Activated CD8-positive, alpha-beta memory T cell treated with anti-CD3 and anti-CD28 coated beads, Interleukin-2, amount 50 U/mL, for 48 hours (primary cell): ENCODE data around the gene FAM241A.
"Not testable (repeated sequence)": the region's sequence is repeated elsewhere in the genome, so short reads cannot be mapped to it uniquely, and the experiment has no call there.

ENCODE experiments used
- DNase-seq: peaks from one replicate; pipeline ENCODE4 v3.0.0-alpha.2; 2020

The FAM241A gene

GRCh38 chr4:112175840-112176239 is 30.6 kb downstream of the FAM241A start:
- no peak for DNase-seq

DNA sequence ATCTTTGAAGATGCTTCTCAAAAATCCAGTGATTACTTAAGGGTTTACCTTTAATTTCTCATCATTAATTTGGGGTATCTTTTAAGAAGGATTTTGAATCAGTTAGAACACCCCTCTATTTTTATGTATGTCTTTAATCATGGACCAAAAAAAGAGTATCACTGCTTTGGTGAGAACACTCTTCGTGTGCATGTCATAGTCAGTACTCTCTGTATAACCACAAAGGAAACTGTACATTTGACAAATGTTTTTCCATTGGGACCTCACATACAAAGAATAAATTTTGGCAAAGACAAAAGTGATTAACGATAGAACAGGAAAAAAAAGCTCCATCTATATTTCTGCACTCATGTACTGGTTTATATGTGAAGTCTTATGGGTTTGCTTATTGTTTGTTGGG is 31.3 kb downstream of the FAM241A start:
- no peak for DNase-seq

GRCh38 chr4:112178741-112179140 is 33.5 kb downstream of the FAM241A start:
- DNase-seq = not testable (repeated sequence)

DNA sequence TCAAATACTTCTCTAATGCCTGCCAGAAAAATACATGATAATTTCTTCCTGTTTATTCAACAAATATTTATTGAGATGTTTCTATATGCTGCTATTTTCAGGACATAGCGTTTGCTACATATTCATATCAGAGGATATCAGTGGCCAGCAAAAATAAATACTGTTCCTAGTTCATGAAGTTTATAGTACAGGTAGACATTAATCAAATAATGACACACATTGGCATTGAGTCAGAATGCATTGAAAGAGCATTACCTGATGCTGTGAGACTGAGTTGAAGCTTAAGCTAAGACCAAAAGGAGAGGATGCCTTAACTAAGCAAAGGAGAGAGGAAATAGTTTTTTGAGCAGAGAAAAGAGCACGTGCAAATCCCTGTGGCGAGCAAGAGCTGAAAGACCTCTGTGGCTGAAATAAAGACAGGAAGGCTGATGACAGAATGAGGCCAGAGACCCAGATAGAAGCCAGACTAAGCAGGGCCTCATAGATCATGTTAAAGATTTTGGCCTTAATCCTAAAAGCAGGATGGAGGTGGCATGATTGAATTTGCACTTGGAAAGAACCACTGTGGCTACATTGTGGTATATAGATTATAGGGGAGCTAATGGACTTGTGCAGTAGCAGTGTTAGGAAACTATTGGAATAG is 36.2 kb downstream of the FAM241A start:
- no peak for DNase-seq

GRCh38 chr4:112182604-112183003 is 37.4 kb downstream of the FAM241A start:
- DNase-seq = no peak

- no peak for DNase-seq
These were observed 38.0 kb downstream of the FAM241A start for GRCh38 chr4:112183252-112183651.

DNA sequence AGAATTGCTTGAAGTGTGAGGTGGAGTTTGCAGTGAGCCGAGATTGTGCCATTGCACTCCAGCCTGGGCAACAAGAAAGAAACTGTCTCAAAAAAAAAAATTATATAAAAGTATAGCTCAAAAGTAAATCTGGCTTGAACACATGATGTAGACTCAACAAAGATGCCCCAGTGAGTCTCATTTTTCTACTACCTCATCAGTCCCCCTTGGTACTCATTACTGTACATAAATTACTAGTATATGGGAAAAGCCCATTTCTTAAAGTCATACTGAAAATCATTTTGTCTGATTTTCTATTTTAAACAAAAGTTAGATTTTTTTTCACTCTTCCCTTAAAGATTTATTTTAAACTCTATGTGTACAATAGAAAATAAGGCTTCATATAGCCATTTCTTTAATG is 39.2 kb downstream of the FAM241A start:
- no peak for DNase-seq

- no peak for DNase-seq
These were observed 40.1 kb downstream of the FAM241A start for GRCh38 chr4:112185334-112185733.

DNA sequence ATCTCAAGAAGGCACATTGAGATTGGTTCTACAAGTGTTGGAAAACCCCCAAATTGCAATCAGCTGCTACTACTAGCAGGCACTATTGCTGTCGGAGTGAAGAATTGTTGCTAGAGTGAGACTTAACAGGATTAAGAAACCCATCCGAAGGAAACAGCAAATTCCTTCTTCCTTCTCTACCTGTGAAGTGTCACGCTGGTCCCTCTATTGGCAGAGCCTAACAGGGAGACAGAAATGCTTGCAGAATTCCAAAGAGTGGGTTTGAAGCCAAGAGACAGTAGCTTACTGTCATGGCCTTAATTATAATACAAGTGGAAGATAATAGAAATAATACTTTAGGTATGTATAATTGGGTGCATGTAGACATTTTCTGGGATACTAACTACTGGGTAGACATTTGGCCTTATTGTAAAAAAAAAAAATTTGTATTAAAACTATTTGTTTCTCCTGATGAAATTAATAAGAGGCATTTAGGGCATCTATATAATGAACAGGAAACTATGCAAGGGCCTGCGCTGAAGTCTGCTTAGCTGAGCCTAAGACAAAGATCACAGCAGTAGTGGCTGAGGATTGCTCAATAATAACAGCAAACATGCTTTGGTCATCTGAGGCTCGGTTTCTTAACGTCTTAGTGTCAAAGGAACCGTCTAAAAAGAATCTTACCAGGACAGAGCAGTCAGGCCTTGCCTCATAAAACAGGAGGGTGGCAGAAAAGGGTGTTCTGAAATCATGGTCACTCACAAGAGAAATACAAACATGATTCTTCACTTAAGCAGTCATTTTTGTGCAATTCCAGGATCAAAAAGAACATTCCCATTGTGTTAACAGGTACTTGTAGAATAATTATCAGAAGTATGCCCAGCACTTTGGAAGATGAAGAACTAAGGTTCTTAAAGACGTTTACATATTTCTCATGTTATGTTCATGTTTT is 40.8 kb downstream of the FAM241A start:
- no peak for DNase-seq

DNA sequence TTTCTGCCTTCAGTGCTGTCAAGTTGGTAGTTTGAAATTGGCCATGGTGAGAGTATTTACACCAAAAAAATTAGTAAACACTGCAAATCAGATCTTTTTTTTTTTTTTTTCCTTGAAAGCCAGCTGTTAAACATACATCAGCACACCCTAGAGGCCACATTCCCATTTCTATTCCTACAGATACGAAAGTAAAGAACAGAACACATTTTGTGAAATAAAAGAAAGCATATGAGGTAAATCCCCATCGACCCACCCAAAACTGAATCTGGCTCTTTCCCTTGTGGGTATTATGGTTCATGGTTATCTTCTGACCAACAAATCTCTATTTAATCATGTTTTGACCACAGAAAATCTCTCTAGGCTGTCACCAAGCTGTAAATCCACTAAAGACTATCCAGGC is 44.5 kb downstream of the FAM241A start:
- DNase-seq = no peak

DNA sequence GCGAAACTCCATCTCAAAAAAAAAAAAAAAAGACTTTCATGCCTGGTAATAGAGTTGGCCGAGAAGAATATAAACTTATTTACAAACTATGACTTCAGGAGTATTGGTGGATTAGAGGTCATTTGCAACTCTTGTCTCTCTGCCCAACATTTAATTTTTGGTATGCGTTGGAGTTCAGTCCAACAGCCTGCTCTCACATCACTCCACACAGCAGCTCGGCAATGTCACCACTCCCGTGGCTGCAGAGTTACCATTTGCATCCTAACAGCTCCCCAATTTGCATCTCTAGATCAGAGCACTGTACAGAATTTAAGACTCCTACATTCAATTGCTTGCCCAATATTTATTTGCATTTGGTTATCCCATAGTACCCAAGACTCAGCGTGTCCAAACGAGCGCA is 45.4 kb downstream of the FAM241A start:
- no peak for DNase-seq

DNA sequence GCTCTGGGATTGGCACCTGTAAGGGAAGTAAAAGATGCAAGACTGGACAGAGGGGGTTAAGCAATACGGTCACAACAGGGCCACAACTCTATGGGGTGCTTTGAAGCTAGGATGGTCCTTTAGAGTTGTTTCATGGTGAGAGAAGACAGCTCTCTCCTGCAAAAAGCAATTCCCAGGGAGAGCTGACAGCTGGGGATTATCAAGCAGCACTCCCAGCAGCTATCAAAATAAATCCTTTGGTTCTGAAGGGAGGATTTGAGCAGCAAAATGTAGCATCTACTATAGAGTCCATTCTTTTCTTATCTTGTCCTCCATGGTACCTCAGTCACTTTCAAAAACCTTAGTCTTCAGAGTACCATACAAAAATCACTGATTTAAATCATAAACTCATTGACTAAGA is 51.2 kb downstream of the FAM241A start:
- DNase-seq = no peak

DNA sequence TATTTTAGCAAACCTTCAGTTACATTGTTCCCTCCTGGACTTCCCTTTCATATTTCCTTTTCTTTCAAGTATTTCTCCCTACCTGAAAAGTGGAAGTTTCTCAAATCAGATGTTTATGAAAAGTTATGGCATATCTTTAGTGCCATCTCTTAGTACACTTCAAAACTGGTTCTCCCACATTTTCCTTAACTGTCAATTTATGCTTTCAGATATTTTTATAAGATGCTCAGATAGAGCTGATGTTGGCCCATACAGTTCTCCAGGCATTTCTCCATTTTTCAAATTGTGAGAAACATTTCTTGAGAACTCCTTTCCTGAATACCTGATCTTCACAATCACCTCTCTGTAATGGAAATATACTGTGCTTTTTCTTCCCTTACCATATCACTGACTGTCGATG is 53.8 kb downstream of the FAM241A start:
- DNase-seq = no peak

GRCh38 chr4:112201915-112202505 is 56.8 kb downstream of the FAM241A start:
- no peak for DNase-seq

DNA sequence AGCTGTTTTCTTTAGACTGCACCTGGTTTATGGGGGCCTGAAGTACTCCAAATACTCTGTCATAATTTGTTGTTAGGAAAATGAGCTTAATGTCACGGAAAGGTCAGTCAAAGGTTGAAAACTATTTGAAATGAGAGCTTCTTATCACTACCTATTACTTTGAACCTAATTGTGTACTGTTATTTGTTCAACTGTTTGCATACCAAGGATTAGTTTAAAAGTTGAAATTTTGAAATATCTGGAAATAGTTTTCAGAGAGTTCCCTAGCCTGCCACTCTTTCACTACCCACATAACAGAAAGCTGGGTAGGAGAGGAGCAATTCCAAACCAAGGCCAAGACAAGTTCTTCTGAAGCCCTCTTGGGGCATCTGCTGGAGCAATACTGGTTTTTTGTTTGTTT is 58.3 kb downstream of the FAM241A start:
- DNase-seq = no peak

GRCh38 chr4:112206431-112206830 is 61.2 kb downstream of the FAM241A start:
- DNase-seq = no peak

DNA sequence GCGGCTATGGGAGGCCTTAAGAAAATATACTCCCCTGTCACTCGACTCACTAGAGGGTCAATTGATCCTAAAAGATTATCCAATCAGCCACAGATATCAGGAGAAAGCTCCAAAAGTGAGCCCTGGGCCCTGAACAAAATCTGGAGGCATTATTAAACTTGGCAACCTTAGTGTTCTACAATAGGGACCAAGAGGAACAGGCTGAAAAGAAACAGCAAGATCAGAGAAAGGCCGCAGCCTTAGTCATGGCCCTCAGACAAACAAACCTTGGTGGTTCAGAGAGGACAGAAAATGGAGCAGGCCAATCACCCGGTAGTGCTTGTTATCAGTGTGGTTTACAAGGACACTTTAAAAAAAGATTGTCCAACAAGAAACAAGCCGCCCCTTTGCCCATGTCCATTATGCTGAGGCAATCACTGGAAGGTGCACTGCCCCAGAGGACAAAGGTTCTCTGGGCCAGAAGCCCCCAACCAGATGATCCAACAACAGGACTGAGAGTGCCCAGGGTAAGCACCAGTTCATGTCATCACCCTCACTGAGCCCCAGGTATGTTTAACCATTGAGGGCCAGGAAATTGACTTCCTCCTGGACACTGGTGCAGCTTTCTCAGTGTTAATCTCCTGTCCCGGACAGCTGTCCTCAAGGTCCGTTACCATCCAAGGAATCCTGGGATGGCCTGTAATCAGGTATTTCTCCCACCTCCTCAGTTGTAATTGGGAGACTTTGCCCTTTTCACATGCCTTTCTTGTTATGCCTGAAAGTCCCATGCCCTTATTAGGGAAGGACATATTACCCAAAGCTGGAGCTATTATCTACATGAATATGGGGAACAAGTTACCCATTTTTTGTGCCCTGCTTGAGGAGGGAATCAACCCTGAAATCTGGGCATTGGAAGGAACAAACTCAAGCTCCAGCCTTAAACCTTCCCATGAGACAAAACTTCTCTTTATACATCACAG is 63.2 kb downstream of the FAM241A start:
- DNase-seq = not testable (repeated sequence)

- DNase-seq = no peak
These were observed 65.5 kb downstream of the FAM241A start for GRCh38 chr4:112210777-112211176.

GRCh38 chr4:112213091-112213490 is 67.8 kb downstream of the FAM241A start:
- no peak for DNase-seq

DNA sequence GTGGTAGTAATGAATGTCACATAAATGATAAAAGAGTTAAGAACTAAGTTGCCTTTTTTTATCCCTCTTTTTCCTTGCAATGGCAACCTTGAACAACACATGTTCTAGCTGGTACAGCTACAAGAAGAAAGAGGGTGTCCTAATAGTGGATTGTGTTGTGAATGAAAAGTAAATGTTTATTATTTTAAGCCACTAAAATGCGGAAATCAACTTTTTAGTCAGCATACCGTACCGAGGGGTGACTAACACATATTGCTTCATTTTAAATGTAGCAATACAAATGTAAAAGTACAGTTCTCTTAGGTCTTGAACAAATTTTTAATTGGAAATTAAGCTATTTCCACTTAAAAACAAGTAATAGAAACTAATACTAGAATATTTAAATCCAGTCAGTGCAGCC is 68.6 kb downstream of the FAM241A start:
- no peak for DNase-seq

DNA sequence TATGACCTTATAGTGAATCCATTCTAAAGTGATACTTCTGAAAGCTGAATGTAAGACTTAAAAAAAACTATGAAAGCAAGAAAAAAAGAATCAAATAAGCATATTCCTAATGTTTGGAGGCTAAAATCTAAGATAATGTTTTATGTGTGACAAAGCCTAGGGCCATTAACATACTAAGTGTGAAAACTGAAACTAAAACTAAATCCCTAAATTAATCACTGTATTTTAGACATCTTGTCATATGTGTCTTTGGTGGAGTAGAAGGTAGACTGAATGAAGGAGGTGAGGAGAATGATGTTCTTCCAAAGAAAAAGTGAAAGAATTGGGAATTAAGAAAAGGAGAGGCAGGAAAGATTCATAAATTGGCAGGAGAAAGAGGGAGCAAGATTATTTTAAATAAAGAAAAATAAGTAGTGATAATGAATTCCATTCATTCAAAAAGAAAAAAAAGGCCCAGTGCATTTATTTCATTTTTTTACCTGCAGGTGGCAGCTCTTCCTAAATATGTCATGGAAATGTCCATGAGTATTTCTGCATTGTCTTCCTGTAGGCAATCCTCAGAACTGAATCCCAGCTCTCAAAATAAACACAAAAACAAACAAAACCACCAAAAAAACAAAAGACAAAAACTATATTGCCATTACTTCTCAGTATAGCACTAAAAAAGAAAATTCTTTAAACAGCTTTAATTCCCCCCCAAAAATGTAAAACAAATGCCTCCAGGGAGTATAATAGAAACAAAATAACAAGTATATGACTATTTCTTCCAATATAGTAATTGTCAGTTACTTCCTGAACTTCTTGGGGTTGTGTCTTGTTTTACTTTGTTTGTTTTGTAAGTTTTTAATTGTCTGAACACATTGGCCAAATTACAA is 69.4 kb downstream of the FAM241A start:
- no peak for DNase-seq
